Measurements from ENCODE around the gene TRAF3.

DNA sequence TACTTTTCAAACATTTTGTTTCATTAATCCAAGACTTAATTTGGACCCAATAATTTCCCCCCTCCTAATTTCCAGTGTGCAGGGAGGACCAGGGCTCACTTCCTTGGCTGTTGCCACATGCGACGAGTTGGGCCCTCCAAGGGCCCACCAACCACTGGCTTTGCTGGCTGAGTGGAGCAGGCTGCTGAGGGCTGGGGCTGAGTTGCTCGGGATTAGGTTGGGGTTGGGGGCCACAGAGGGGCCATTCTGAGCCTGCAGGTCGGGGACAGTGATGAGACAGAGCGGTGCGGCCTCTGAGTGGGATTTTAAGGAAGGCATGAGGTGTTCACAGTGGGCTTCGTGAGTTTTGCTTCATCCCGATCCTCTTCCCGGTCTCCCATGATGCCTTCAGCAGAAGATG is 6.1 kb upstream of the TRAF3 start:
- TF ChIP-seq, protein P1, sequence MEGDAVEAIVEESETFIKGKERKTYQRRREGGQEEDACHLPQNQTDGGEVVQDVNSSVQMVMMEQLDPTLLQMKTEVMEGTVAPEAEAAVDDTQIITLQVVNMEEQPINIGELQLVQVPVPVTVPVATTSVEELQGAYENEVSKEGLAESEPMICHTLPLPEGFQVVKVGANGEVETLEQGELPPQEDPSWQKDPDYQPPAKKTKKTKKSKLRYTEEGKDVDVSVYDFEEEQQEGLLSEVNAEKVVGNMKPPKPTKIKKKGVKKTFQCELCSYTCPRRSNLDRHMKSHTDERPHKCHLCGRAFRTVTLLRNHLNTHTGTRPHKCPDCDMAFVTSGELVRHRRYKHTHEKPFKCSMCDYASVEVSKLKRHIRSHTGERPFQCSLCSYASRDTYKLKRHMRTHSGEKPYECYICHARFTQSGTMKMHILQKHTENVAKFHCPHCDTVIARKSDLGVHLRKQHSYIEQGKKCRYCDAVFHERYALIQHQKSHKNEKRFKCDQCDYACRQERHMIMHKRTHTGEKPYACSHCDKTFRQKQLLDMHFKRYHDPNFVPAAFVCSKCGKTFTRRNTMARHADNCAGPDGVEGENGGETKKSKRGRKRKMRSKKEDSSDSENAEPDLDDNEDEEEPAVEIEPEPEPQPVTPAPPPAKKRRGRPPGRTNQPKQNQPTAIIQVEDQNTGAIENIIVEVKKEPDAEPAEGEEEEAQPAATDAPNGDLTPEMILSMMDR (IDR thresholded peaks at IDR 0.05; ENCODE audit: borderline replicate concordance, extremely low read depth, low read length, poor library complexity, severe bottlenecking) = no peak
- TF ChIP-seq EZH2 (IDR thresholded peaks at IDR 0.05; ENCODE audit: borderline replicate concordance, low read depth, low read length, severe bottlenecking) = no peak

Measured in DND-41 (cell line).